HG02973 (cell line): ENCODE measurements around the gene NAGLU.
"Not testable (repeated sequence)": the region's sequence is repeated elsewhere in the genome, so short reads cannot be mapped to it uniquely, and the experiment has no call there.

Experiments
- ATAC-seq: cut with Tn5 transposase; IDR thresholded peaks from one replicate; pipeline ENCODE4 v1.9.1; 2021; ENCODE audit warnings: moderate library complexity; ENCODE audit not compliant: unreplicated experiment

NAGLU gene

GRCh38 chr17:42521036-42521435 lies 15.0 kb upstream of the NAGLU start:
- no peak for ATAC-seq

GRCh38 chr17:42521666-42522262 lies 14.3 kb upstream of the NAGLU start:
- ATAC-seq: no peak

GRCh38 chr17:42522263-42522790 lies 13.7 kb upstream of the NAGLU start:
- ATAC-seq: no peak

- ATAC-seq: no peak
Measured at GRCh38 chr17:42522798-42523278, 13.2 kb upstream of the NAGLU start.

- ATAC-seq: no peak
Measured at GRCh38 chr17:42525221-42525620, 10.8 kb upstream of the NAGLU start.

- no peak for ATAC-seq
Measured at GRCh38 chr17:42526031-42526444, 10.0 kb upstream of the NAGLU start.

GRCh38 chr17:42527932-42528331 lies 8.1 kb upstream of the NAGLU start:
- ATAC-seq: no peak

GRCh38 chr17:42529061-42529460 lies 7.0 kb upstream of the NAGLU start:
- ATAC-seq: no peak

GRCh38 chr17:42530952-42531454 lies 5.0 kb upstream of the NAGLU start:
- ATAC-seq: no peak

GRCh38 chr17:42531455-42532354 lies 4.3 kb upstream of the NAGLU start:
- ATAC-seq: no peak

- no peak for ATAC-seq
Measured at GRCh38 chr17:42535155-42536047, 640 bp upstream of the NAGLU start.

- ATAC-seq: peak; percentile 47
Measured at GRCh38 chr17:42536372-42537155, 523 bp downstream of the NAGLU start.

- ATAC-seq: no peak
Measured at GRCh38 chr17:42537156-42537805, 1.2 kb downstream of the NAGLU start.

- no peak for ATAC-seq
Measured at GRCh38 chr17:42537826-42538451, 1.9 kb downstream of the NAGLU start.

GRCh38 chr17:42538482-42538881 lies 2.4 kb downstream of the NAGLU start:
- no peak for ATAC-seq

- ATAC-seq: not testable (repeated sequence)
Measured at GRCh38 chr17:42540558-42540957, 4.5 kb downstream of the NAGLU start.

GRCh38 chr17:42541041-42541833 lies 5.2 kb downstream of the NAGLU start:
- no peak for ATAC-seq
